Ovary (tissue), 3 donors: ENCODE measurements around the gene KIF6.

ENCODE experiments used
- CTCF ChIP-seq, 3 donors: fragments of 450-650 bp in 2 of 3; fragments of 200-600 bp in 1 of 3; IDR thresholded peaks; one replicate each; pipeline versions ENCODE4 v1.5.1 to v1.8.0; 2016 to 2022; ENCODE audit warnings: antibody characterized with exemption in 3 of 3, mild to moderate bottlenecking in 1 of 3
- EP300 ChIP-seq: sonication (generic); formaldehyde crosslinking; IDR thresholded peaks from one replicate; pipeline ENCODE4 v1.6.1; 2017; ENCODE audit warnings: antibody characterized with exemption
- POLR2A ChIP-seq: fragments of 450-650 bp; IDR thresholded peaks from one replicate; pipeline ENCODE4 v1.6.1; 2017; ENCODE audit warnings: antibody characterized with exemption, mild to moderate bottlenecking, moderate library complexity
- donor health status: DM: no; HTN: no; CAD: no.

DNA sequence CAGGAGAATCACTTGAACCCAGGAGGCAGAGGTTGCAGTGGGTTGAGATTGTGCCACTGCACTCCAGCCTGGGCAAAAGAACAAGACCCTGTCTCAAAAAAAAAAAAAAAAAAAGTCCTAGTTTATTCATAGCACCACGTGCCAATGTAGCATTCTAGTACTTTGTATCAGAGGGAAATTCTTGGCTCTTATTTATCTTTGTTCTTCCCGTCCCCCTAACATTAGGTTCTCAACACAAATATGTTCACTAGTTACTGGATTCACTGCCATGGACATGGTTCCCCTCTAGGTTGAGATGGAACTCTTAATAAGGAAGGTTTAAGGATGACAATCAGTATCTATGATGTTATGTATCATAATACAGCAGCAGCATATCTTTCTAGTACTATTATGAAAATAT is 178.5 kb downstream of the KIF6 start:
- TF ChIP-seq CTCF (IDR thresholded peaks at IDR 0.05), result no peak
- TF ChIP-seq EP300, result no peak
- TF ChIP-seq POLR2A, result no peak
